CD4-positive, alpha-beta T cell treated with Interleukin-15 for 4 hours (primary cell): ENCODE data around the gene ZNF74.
A peak's percentile ranks its signal among the peaks of the same experiment; 100 is the strongest.
"Not testable (repeated sequence)": the region's sequence is repeated elsewhere in the genome, so short reads cannot be mapped to it uniquely, and the experiment has no call there.

Experiments
- DNase-seq: peaks from one replicate; pipeline ENCODE4 v3.0.0-alpha.2; 2020; ENCODE audit warnings: low spot score

ZNF74 gene

GRCh38 chr22:20393705-20394476, at the start of gene ZNF74:
Gene ZNF74, plus strand, starts transcription at chr22:20394151. Its CDS starts 478 bp downstream, at chr22:20394629.
- peak; percentile 88 for DNase-seq

- DNase-seq, result not testable (repeated sequence)
Observed at GRCh38 chr22:20346553-20346952, 47.4 kb upstream of the ZNF74 start.

GRCh38 chr22:20352536-20352935, 41.4 kb upstream of the ZNF74 start:
- not testable (repeated sequence) for DNase-seq

DNA sequence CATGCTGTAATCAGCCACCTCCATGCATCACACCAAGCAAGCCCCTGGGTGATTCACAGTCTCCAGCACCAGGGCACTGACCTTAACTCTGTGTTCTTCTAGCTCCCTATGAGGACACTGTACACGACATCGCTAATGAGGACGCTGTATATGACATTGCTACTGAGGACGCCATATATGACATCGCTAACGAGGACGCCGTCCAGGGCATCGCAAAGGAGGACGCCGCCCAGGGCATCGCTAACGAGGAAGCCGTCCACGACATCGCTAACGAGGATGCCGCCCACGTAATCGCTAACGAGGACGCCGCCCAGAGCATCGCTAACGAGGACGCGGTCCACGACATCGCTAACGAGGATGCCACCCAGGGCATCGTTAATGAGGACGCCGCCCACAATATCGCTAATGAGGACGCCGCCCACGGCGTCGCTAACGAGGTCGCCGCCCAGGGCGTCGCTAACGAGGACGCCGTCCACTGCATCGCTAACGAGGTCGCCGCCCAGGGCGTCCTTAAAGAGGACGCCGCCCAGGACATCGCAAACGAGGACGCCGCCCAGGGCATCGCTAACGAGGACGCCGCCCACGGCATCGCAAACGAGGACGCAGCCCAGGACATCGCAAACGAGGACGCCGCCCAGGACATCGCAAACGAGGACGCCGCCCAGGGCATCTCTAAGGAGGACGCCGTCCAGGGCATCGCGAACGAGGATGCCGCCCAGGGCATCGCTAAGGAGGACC, 39.5 kb upstream of the ZNF74 start:
- DNase-seq, result no peak

- DNase-seq, result not testable (repeated sequence)
Observed at GRCh38 chr22:20355939-20356636, 37.9 kb upstream of the ZNF74 start.

GRCh38 chr22:20356906-20357305, 37.0 kb upstream of the ZNF74 start:
- DNase-seq, result not testable (repeated sequence)

GRCh38 chr22:20357967-20358366, 36.0 kb upstream of the ZNF74 start:
- DNase-seq, result not testable (repeated sequence)

GRCh38 chr22:20358503-20359239, 35.3 kb upstream of the ZNF74 start:
- DNase-seq, result not testable (repeated sequence)

GRCh38 chr22:20360261-20360660, 33.7 kb upstream of the ZNF74 start:
- DNase-seq, result not testable (repeated sequence)

GRCh38 chr22:20360866-20361751, 32.8 kb upstream of the ZNF74 start:
- DNase-seq, result not testable (repeated sequence)

GRCh38 chr22:20361752-20362229, 32.2 kb upstream of the ZNF74 start:
- not testable (repeated sequence) for DNase-seq

DNA sequence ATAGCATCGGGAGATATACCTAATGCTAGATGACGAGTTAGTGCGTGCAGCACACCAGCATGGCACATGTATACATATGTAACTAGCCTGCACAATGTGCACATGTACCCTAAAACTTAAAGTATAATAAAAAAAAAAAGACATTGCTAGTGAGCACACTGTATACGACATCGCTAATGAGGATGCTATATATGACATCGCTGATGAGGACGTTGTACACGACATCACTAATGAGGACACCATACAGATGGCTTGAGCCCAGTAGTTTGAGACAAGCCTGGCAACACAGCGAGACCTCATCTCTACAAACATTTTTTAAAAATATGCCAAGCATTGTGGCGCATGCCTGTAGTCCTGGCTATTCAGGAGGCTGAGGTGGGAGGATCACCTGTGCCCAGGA, 31.5 kb upstream of the ZNF74 start:
- DNase-seq, result not testable (repeated sequence)

DNA sequence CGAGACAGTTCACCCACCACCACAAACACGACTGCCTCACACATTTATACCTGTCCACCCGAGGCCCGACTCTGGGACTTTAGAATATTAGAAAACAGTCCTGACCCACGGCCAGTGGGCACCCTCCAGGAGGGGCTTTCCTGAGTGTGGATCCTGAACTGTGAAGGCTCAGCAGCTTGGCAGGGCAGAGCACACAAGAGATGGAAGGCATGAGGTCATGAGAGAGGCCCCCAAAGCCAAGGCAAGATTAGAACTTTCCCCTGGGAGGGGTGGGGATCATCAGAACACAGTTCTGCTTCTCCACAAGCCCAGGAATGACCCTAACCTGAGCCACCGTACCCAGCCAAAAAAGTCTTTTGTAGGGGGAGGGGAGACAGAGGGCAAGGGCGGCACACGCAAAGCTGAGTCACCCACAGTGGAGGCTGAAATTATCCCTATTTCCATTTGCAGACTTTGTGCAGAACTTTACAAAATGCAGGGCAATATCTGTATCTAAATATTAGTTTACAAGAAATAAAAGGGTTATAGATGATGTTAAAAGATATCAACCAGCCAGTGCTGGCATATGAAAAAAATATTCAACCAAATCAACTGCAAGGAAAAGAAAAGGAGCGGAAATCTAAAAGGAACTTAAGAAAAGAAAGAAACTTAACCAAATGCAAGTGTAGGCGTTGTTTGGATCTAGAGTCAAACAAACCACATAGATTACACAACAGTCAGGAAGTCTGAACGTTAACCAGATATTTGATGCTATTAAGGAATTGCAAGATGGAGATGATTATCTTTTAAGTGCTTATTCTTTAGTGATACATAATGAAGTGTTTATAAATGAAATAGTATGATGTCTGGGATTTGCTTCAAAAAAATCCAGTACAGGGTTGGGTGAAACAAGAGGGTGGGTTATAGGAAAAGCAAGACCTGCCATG, 29.4 kb upstream of the ZNF74 start:
- DNase-seq, result not testable (repeated sequence)

DNA sequence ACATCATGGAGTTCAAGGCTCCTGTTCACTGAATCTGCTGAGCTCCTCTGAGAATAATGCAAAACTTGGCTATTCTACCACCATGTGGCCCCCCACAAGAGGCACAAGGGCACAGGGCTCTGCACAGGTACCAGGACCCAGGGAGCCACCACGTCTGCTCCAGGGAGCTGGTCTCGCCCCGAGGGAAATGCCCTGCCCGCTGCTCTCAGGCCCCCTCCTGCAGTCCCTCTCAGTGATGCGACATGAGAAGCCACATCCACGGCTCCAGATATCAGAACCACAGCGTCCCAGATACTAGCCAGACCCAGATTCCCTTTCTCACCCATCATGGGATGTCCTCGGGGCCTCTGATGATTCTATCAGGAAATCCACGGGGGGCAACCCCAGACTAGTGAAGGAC, 27.1 kb upstream of the ZNF74 start:
- DNase-seq, result not testable (repeated sequence)

- DNase-seq, result not testable (repeated sequence)
Observed at GRCh38 chr22:20368875-20369274, 25.1 kb upstream of the ZNF74 start.

GRCh38 chr22:20371687-20372086, 22.3 kb upstream of the ZNF74 start:
- not testable (repeated sequence) for DNase-seq

DNA sequence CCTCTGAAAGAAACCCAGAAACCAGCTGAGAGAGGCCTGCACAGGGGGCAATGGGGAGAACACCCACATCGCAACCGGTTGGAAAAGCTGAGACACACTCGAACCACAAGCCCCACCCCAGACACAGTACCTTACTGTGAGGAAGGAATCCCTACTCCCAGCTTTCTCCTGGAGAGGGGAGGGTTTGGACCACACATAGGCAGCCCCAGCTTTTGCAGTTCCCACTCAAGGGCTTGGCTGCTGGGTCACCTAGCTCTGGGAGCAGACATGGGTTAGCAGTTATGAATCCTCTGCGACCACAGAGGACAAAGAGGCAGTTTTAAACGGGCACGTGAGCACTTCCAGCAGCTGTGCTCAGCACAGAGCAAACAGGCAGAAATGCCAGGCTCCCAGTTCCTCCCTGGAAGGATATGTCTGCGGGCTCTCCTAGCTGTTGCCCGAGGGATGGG, 21.5 kb upstream of the ZNF74 start:
- DNase-seq, result not testable (repeated sequence)

DNA sequence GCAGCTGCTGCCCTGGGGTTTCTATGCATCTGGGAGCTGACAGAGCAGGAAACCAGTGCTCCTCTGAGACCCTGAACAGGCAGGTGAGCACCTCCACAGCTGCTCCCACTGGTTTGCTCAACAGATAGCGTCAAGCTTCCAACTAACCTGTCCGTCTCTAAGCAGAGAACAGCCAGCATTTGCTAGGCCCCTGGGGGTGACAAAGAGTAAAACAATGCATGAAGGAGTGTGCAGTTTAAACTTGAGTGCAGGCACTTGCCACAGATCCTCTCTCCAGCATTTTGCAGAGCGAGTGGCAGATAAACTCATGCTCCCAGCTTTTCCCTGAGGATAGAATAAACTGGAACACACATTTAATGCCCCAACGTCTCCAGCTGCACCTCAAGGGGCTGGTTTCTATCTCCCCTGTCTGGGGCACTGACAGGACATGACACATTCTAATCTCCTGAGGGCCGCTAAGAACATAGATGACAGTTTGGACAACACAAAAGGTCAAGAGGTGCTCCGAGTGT, 20.7 kb upstream of the ZNF74 start:
- not testable (repeated sequence) for DNase-seq

- not testable (repeated sequence) for DNase-seq
Observed at GRCh38 chr22:20374130-20374529, 19.8 kb upstream of the ZNF74 start.
